ENCODE results near the gene SLC16A6.
"Not testable (repeated sequence)": the region's sequence is repeated elsewhere in the genome, so short reads cannot be mapped to it uniquely, and the experiment has no call there.

Gene SLC16A6

DNA sequence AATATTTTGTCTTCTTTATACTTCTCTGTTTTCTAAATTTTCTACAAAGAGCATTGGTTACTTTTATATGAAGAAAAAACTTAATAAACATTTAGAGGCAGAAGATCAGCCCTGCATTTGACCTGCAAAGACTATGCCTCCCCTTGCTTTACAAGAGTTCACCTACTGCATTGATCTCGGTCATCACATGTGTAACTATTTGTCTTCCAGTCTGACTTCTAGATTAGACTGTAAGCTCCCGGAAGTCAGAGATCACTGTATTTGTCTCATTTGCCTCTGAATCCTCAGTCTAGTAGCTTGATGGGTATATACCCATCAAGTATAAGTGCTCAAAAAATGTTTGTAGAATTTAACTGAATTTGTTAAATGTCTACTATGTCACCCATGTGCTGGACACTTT lies 70.7 kb downstream of the SLC16A6 start:
- not testable (repeated sequence) for DNase-seq (ENCODE audit: low spot score)

DNA sequence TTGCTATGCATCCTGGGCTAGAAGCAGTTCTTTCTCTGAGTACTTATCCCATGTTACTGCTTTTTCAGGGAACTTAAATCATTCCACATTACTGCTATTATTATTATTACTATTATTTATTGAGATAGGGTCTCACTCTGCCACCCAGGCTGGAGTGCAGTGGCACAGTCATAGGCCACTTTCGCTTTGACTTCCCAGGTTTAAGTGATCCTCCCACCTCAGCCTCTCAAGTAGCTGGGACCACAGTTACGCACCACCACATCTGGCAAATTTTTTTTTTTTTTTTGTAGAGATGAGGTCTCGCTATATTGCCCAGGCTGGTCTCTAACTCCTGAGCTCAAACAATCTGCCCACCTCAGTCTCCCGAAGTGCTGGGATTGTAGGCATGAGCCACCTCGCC lies 71.5 kb downstream of the SLC16A6 start:
- not testable (repeated sequence) for DNase-seq (ENCODE audit: low spot score)
